WTC11 (cell line): ENCODE measurements around the gene AIF1. TPM values are rescaled to one million over a fixed set of nuclear protein-coding genes. Genes with fewer than 3 reads are reported as not detected.

Source experiments
- ESRRA ChIP-seq: sonication (generic); formaldehyde crosslinking; IDR thresholded peaks from 2 replicates; pipeline ENCODE4 v1.8.1; 2022; ENCODE audit warnings: mild to moderate bottlenecking, missing genetic modification reagents, borderline replicate concordance
- HMGA2 ChIP-seq: fragments of 250-450 bp; sonication (Bioruptor Pico); IDR thresholded peaks from 2 replicates; pipeline ENCODE4 v1.4.0; 2021; ENCODE audit warnings: mild to moderate bottlenecking, moderate library complexity
- USF1 ChIP-seq: sonication (generic); formaldehyde crosslinking; IDR thresholded peaks from 2 replicates; pipeline ENCODE4 v1.8.0; 2022; ENCODE audit warnings: mild to moderate bottlenecking, missing genetic modification reagents
- microRNA-seq: library from miRNA; unstranded; fragments of <30 nt; microRNA quantifications from one replicate; pipeline ENCODE4 v1.2.0, GENCODE V29; 2022; ENCODE audit warnings: borderline number of aligned reads
- total RNA-seq: library from RNA; stranded (reverse); gene quantifications from 3 replicates; pipeline ENCODE4 v1.2.3, GENCODE V29; 2021
- TF ChIP-seq, protein P1 (sequence below): fragments of 250-450 bp; sonication (Bioruptor Pico); IDR thresholded peaks from 2 replicates; pipeline ENCODE4 v1.9.0; 2021; ENCODE audit warnings: mild to moderate bottlenecking

Gene AIF1
- total RNA-seq, 1 experiment from 2014 or later, result 5.4 TPM

GRCh38 chr6:31666337-31666965 lies 51.4 kb downstream of the AIF1 start (continued):
- TF ChIP-seq HMGA2 (CRISPR knock-in tag), result no peak
- TF ChIP-seq USF1 (CRISPR knock-in tag), result no peak
- TF ChIP-seq ESRRA (CRISPR knock-in tag), result no peak
- TF ChIP-seq, protein P1, sequence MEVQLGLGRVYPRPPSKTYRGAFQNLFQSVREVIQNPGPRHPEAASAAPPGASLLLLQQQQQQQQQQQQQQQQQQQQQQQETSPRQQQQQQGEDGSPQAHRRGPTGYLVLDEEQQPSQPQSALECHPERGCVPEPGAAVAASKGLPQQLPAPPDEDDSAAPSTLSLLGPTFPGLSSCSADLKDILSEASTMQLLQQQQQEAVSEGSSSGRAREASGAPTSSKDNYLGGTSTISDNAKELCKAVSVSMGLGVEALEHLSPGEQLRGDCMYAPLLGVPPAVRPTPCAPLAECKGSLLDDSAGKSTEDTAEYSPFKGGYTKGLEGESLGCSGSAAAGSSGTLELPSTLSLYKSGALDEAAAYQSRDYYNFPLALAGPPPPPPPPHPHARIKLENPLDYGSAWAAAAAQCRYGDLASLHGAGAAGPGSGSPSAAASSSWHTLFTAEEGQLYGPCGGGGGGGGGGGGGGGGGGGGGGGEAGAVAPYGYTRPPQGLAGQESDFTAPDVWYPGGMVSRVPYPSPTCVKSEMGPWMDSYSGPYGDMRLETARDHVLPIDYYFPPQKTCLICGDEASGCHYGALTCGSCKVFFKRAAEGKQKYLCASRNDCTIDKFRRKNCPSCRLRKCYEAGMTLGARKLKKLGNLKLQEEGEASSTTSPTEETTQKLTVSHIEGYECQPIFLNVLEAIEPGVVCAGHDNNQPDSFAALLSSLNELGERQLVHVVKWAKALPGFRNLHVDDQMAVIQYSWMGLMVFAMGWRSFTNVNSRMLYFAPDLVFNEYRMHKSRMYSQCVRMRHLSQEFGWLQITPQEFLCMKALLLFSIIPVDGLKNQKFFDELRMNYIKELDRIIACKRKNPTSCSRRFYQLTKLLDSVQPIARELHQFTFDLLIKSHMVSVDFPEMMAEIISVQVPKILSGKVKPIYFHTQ (CRISPR knock-in tag), result no peak

Small RNA genes lying within 50 kb of the gene (microRNA-seq; reads per million reads assigned to microRNA genes)
- gene MIR6832, result not detected

Other genes starting within 250 kb of the AIF1 start
- gene MICA, start 211.6 kb upstream of the AIF1 start, total RNA-seq, result 11.4 to 12.9 TPM (median 11.7 TPM) in 3 replicates
- gene MICB, start 117.1 kb upstream of the AIF1 start, total RNA-seq, result 26.9 to 37.0 TPM (median 27.0 TPM) in 3 replicates
- not detected in 3 replicates for gene MCCD1, start 86.3 kb upstream of the AIF1 start, total RNA-seq
- 704 to 738 TPM (median 712 TPM) in 3 replicates for gene DDX39B, start 73.2 kb upstream of the AIF1 start, total RNA-seq
- 2.7 to 4.1 TPM (median 4.0 TPM) in 3 replicates for gene ATP6V1G2, start 68.6 kb upstream of the AIF1 start, total RNA-seq
- 14.9 to 19.5 TPM (median 17.1 TPM) in 3 replicates for gene NFKBIL1, start 67.6 kb upstream of the AIF1 start, total RNA-seq
- 0.46 to 1.2 TPM (median 0.87 TPM) in 3 replicates for gene LTA, start 42.9 kb upstream of the AIF1 start, total RNA-seq
- 0.23 to 0.46 TPM (median 0.31 TPM) in 3 replicates for gene TNF, start 39.7 kb upstream of the AIF1 start, total RNA-seq
- 1.0 to 1.5 TPM (median 1.3 TPM) in 3 replicates for gene LTB, start 32.8 kb upstream of the AIF1 start, total RNA-seq
- gene LST1, start 29.0 kb upstream of the AIF1 start, total RNA-seq, result 0.34 to 0.66 TPM in 2 of 3 replicates, not detected in the other
- not detected in 3 replicates for gene NCR3, start 22.2 kb upstream of the AIF1 start, total RNA-seq
- 372 to 381 TPM (median 373 TPM) in 3 replicates for gene PRRC2A, start 5.5 kb downstream of the AIF1 start, total RNA-seq
- 366 to 410 TPM (median 396 TPM) in 3 replicates for gene BAG6, start 37.4 kb downstream of the AIF1 start, total RNA-seq
- gene APOM, start 40.7 kb downstream of the AIF1 start, total RNA-seq, result 3.5 to 4.6 TPM (median 4.3 TPM) in 3 replicates
- 14.0 to 16.3 TPM (median 14.3 TPM) in 3 replicates for gene C6orf47, start 45.5 kb downstream of the AIF1 start, total RNA-seq
- gene GPANK1, start 49.8 kb downstream of the AIF1 start, total RNA-seq, result 24.3 to 29.1 TPM (median 26.4 TPM) in 3 replicates
- gene CSNK2B, start 50.8 kb downstream of the AIF1 start, total RNA-seq, result 153 to 183 TPM (median 161 TPM) in 3 replicates
- 10.7 to 15.7 TPM (median 11.0 TPM) in 3 replicates for gene LY6G5B, start 54.7 kb downstream of the AIF1 start, total RNA-seq
- 0.98 to 1.6 TPM (median 1.0 TPM) in 3 replicates for gene LY6G5C, start 65.8 kb downstream of the AIF1 start, total RNA-seq
- gene ABHD16A, start 88.1 kb downstream of the AIF1 start, total RNA-seq, result 28.6 to 30.3 TPM (median 29.8 TPM) in 3 replicates
- not detected in 3 replicates for gene LY6G6F, start 91.6 kb downstream of the AIF1 start, total RNA-seq
- not detected in 3 replicates for gene LY6G6D, start 100.1 kb downstream of the AIF1 start, total RNA-seq
- gene LY6G6C, start 106.5 kb downstream of the AIF1 start, total RNA-seq, result 0.21 to 0.35 TPM in 2 of 3 replicates, not detected in the other
- gene MPIG6B, start 108.1 kb downstream of the AIF1 start, total RNA-seq, result 0.09 to 0.11 TPM (median 0.11 TPM) in 3 replicates
- gene DDAH2, start 114.1 kb downstream of the AIF1 start, total RNA-seq, result 62.2 to 67.3 TPM (median 65.8 TPM) in 3 replicates
- gene CLIC1, start 121.3 kb downstream of the AIF1 start, total RNA-seq, result 229 to 244 TPM (median 230 TPM) in 3 replicates
- gene MSH5, start 124.8 kb downstream of the AIF1 start, total RNA-seq, result 43.1 to 62.3 TPM (median 56.1 TPM) in 3 replicates
- 13.3 to 16.9 TPM (median 13.7 TPM) in 3 replicates for gene SAPCD1, start 147.4 kb downstream of the AIF1 start, total RNA-seq
- gene VWA7, start 162.1 kb downstream of the AIF1 start, total RNA-seq, result 1.2 to 1.8 TPM (median 1.4 TPM) in 3 replicates
- 147 to 177 TPM (median 161 TPM) in 3 replicates for gene VARS1, start 180.5 kb downstream of the AIF1 start, total RNA-seq
- 104 to 121 TPM (median 119 TPM) in 3 replicates for gene LSM2, start 191.7 kb downstream of the AIF1 start, total RNA-seq
- gene HSPA1L, start 200.0 kb downstream of the AIF1 start, total RNA-seq, result 1.2 to 2.1 TPM (median 1.9 TPM) in 3 replicates
- gene HSPA1A, start 200.3 kb downstream of the AIF1 start, total RNA-seq, result 57.2 to 80.1 TPM (median 75.8 TPM) in 3 replicates
- 75.3 to 105 TPM (median 96.4 TPM) in 3 replicates for gene HSPA1B, start 212.5 kb downstream of the AIF1 start, total RNA-seq
- 42.6 to 44.8 TPM (median 42.8 TPM) in 3 replicates for gene NEU1, start 247.6 kb downstream of the AIF1 start, total RNA-seq